Measurements from ENCODE around the gene ASIC5.

ASIC5 gene

DNA sequence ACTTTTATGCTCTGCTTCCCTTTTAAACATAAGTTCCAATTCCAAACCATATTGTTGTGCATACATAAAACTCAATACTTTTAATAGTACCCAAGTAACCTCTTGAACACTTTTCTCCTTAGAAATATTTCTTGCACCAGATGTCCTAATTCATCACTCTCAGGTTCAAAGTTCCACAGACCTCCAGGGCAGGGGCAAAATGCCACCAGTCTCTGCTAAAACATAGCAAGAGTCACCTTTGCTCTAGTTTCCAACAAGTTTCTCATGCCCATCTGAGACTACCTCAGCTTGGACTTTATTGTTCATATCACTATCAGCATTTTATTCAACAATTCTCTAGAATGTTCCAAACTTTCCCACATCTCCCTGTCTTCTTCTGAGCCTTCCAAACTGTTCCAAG lies 13.7 kb upstream of the ASIC5 start:
- DNase-seq, result no peak

DNA sequence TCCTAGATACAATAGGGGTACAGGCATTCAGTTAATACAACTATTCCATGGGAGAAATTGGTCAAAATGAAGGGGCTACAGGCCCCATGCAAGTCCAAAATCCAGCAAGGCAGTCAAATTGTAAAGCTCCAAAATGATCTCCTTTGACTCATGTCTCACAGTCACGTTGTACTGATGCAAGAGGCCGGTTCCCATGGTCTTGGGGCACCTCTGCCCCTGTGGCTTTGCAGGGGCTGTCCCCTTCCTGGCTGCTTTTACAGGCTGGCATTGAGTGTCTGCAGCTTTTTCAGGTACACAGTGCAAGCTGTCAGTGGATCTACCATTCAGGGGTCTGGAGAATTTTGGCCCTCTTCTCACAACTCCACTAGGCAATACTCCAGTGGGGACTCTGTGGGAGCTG lies 12.5 kb upstream of the ASIC5 start:
- DNase-seq, result no peak

DNA sequence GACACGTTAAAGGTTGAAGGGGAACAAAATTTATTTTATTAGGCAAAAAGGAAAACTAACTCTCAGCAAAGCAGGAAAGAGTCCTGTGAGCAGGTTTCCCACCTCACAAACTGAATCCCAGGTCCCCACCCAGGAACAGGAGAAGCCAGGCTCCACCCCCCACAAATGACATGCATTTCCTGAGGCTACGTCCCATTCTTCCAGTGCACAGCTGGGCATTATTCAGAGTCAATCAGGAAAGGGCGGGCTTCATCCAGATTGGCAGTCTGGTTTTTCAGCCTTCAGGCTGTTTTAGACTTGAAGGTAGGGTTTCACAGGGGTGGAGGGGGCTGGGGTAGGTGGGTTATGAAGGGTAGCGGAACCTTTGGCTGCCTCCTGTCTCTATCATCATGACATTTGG lies 11.9 kb upstream of the ASIC5 start:
- no peak for DNase-seq

DNA sequence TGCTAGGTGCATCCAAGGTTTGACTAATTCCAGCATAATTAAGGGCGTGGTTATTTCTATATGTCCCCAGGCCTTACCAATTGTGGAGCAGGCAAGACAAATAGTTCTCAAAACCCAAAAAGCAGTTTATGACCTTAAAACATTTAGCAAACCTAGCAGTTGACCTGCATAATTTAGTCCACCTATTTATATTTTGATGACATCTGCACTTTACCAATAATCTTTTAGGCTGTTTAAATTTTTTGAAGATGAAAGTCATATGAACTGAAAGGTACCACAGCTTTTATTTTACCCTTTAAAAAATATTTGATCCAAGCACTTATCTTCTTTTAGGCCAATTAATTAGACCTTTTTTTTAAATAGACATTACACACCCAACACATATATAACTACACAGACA lies 9.8 kb upstream of the ASIC5 start:
- no peak for DNase-seq

- DNase-seq, result no peak
Measured at GRCh38 chr4:155855897-155856296, 10.2 kb downstream of the ASIC5 start.

DNA sequence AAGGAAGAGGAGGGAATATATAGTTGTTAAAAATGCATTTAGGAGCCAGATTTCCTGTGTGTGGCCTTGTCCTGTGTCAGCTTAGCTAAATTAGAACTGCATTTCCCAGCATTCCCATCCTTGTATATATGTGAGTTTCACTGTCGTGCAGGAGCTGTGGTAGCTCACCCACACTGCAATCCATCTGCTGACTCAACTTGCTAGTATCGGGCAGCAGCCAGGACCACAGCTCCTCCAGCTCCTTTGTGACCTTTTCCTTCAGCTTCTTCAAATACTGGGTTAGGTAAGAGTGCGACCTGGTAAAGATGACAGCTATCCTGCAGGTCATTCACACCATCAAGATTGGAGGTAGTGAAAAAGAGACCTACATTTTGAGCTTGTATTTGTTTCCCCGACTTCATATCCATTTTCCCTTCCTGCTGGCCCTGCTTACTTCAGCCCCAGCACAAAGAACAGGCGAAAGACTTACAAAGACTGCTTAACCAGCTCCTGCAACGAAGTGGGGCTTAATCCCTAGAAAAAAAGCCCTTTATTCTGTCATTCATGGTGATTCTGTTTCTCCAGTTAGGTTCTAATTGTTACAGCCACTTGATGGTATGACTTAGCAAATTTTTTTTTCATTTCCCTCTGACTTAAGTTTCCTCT lies 11.4 kb downstream of the ASIC5 start:
- no peak for DNase-seq

DNA sequence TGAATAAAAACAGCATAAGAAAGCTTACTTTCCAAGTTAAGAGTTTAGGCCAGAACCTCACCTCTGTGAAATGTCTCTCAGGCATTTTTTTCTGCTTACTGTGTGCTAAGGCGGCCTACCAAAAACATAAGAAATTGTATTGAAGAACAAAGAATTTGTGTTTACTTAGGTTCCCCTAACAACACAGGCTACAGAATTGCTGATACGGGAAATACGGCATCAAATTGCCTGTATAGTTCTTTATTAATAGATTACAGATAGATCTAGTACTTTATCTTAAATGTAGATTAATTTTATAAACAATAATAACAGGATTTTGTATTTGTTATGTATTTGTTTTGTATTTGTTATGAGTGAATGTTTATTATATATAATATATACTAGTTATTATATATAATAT lies 12.9 kb downstream of the ASIC5 start:
- no peak for DNase-seq

DNA sequence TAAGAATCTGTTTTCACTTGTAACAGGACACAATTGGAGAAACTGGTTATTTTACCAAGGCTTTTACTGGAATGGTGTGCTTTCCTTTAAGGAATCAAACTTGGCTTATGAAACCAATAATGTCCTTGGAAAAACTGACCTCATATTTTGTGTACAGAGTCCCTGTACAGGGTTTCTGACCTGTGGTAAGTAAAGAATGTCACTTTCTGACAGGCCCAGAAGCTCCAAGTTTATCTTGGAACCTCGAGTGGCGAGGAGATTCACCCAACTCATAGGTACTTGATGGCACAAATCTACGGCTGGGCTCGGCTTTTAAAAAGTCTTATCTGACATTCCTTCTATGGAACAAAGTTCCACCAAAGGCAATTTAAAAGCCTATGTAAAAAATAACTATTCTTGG lies 17.0 kb downstream of the ASIC5 start:
- no peak for DNase-seq

DNA sequence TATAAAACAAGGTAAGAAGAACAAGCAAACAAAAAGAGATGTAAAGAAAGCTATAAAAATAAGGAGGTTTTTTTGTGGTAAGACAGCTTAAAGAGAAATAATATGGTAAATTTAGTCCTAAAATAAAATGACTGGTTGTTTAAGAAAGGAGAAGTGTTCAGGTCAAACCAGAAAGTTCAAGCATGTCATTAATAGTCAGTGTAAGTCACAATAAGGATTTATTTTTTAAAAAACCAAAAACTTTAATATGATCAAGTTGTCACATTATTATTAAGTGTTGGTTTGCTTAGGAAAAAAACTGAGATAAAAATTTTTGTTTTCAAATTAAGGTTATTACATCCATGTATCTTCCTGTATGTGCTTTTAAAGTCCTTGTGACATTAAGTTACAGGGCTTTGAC lies 19.1 kb downstream of the ASIC5 start:
- DNase-seq, result no peak

- no peak for DNase-seq
Measured at GRCh38 chr4:155842080-155842479, 24.0 kb downstream of the ASIC5 start.

- no peak for DNase-seq
Measured at GRCh38 chr4:155837203-155837796, 28.8 kb downstream of the ASIC5 start.

DNA sequence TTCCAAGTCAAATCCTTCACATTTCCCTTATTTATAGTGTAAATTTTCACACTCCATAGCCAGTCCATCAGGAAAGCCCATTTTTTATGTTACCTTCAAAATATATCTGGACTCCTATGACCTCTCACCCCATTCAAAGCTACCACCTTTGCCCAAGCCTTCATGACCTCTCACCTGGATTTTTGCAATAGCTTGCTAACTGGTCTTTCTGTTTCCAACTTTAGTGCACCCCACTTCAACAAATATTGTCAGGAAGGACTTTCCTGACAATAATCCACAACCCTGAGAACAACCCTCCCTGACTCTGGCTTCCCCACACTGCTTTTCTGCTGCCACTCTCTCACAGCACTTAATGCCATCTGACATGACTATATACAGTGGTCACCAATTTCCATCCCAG lies 33.4 kb downstream of the ASIC5 start:
- DNase-seq, result no peak

DNA sequence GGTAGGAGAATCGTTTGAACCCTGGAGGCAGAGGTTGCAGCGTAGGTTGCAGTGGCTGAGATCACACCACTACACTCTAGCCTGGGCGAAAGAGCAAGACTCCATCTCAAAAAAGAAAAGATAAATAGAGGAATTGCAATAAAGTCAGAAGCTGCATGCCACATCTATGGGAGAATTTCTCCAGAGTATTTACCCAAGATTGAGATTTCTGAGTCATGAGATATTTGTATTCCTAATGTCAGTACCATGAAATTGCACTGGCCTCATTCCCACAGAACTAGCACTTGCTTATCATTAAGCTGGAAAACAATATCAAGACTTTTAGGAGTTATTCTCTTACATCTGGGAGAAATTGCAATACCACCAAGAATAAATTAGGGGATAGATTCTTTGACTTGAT lies 37.4 kb downstream of the ASIC5 start:
- no peak for DNase-seq

DNA sequence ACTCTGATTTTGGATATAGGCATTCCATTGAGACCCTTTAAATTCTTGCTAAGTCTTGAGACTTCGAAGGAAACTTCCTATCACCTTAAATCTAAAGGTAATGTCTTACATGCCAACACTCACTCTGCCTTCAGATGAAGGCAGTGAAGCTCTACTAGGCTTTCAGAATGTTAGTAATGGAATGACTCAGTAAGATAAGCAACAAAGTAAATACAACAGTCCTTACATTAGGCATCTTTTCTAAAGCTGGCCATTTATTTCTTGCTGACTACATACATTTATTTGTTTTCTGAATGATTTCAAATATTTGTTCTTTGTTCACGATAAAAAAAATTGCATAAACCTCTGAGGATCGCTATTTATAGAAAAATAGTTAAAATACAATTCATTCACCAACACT lies 43.5 kb downstream of the ASIC5 start:
- no peak for DNase-seq

- no peak for DNase-seq
Measured at GRCh38 chr4:155820887-155821518, 45.1 kb downstream of the ASIC5 start.

GRCh38 chr4:155819066-155819465 lies 47.0 kb downstream of the ASIC5 start:
- no peak for DNase-seq

GRCh38 chr4:155818639-155819038 lies 47.4 kb downstream of the ASIC5 start:
- DNase-seq, result no peak

DNA sequence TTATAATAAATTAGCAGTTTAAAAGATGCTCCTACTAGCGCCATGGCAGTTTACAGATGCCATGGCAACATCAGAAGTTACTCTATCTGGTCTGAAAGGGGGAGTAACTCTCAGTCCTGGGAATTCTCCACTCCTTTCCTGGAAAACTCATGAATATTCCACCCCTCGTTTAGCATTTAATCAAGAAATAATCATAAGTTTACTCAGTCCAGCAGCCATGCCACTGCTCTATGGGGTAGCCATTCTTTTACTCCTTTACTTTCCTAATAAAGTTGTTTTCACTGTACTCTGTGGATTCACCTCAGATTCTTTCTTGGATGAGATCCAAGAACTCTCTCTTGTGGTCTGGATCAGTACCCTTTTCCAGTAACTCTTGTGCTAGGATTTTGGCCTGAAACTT lies 55.0 kb downstream of the ASIC5 start:
- DNase-seq, result no peak

GRCh38 chr4:155809835-155810234 lies 56.2 kb downstream of the ASIC5 start:
- DNase-seq, result peak; percentile 68

DNA sequence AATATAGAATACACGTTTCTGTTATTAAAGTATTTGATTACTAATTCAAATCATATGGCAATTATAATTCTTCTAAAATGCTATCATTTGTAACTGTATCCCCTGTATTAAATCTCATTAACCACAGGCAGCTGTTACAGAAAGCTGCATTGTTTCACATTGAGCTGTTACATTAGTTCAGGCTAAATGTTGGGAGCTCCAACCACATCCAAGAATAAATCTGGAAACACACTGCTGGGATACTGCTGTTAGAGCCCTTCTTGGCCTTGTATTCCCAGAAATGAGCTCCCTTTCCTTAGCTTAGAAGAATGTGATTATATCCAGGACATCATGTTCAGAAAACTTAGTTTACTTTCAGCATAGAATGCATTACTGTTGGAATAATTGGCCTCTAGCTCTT lies 59.1 kb downstream of the ASIC5 start:
- DNase-seq, result no peak

- DNase-seq, result no peak
Measured at GRCh38 chr4:155805016-155805415, 61.1 kb downstream of the ASIC5 start.

GRCh38 chr4:155802190-155802959 lies 63.7 kb downstream of the ASIC5 start:
- DNase-seq, result no peak

DNA sequence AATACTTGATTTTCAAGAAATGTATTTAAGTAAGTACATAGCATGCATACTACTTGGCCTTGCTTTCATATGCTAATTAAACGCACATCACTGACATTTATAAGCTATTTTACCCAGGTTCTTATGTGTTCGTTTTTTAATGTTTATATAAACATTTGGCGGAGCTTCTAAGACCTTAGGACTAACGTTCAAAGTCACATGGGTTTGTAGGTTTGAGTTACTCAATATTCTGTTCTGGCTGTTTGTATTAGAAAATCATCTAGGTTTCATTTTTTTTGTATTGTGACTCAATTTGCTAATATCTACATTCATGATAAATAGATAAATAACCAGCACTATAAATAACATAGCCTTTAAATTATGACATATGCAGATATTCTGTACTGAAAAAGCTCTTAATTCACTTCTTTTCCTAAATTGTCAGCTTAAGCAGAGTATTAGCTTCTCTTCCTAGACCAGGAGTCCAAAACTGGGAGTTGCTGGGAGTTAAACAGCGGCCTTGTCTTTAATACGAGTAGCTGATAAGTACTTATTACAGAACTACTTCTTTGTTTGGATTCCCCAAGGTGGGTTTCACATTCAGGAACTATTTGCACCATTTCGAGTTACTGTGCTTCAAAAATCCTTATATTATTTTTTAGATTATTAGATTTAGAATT lies 65.3 kb downstream of the ASIC5 start:
- DNase-seq, result no peak

- no peak for DNase-seq
Measured at GRCh38 chr4:155799794-155800123, 66.3 kb downstream of the ASIC5 start.

All from NCI-H345 (cell line).